GM08714 (cell line): ENCODE data around the gene USP38.
"Not testable (repeated sequence)": the region's sequence is repeated elsewhere in the genome, so short reads cannot be mapped to it uniquely, and the experiment has no call there.

Experiments used
- H3K4me3 ChIP-seq: fragments of 200-500 bp; sonication (Bioruptor generic); 2 replicates; pipeline ENCODE4 v1.5.1; 2014; ENCODE audit warnings: mild to moderate bottlenecking, low read length, inconsistent platforms
- ZNF274 ChIP-seq: IDR thresholded peaks from 2 replicates; pipeline ENCODE4 v1.6.1; 2012; ENCODE audit warnings: mild to moderate bottlenecking, low read depth, low read length

USP38 gene, protein sequence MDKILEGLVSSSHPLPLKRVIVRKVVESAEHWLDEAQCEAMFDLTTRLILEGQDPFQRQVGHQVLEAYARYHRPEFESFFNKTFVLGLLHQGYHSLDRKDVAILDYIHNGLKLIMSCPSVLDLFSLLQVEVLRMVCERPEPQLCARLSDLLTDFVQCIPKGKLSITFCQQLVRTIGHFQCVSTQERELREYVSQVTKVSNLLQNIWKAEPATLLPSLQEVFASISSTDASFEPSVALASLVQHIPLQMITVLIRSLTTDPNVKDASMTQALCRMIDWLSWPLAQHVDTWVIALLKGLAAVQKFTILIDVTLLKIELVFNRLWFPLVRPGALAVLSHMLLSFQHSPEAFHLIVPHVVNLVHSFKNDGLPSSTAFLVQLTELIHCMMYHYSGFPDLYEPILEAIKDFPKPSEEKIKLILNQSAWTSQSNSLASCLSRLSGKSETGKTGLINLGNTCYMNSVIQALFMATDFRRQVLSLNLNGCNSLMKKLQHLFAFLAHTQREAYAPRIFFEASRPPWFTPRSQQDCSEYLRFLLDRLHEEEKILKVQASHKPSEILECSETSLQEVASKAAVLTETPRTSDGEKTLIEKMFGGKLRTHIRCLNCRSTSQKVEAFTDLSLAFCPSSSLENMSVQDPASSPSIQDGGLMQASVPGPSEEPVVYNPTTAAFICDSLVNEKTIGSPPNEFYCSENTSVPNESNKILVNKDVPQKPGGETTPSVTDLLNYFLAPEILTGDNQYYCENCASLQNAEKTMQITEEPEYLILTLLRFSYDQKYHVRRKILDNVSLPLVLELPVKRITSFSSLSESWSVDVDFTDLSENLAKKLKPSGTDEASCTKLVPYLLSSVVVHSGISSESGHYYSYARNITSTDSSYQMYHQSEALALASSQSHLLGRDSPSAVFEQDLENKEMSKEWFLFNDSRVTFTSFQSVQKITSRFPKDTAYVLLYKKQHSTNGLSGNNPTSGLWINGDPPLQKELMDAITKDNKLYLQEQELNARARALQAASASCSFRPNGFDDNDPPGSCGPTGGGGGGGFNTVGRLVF

DNA sequence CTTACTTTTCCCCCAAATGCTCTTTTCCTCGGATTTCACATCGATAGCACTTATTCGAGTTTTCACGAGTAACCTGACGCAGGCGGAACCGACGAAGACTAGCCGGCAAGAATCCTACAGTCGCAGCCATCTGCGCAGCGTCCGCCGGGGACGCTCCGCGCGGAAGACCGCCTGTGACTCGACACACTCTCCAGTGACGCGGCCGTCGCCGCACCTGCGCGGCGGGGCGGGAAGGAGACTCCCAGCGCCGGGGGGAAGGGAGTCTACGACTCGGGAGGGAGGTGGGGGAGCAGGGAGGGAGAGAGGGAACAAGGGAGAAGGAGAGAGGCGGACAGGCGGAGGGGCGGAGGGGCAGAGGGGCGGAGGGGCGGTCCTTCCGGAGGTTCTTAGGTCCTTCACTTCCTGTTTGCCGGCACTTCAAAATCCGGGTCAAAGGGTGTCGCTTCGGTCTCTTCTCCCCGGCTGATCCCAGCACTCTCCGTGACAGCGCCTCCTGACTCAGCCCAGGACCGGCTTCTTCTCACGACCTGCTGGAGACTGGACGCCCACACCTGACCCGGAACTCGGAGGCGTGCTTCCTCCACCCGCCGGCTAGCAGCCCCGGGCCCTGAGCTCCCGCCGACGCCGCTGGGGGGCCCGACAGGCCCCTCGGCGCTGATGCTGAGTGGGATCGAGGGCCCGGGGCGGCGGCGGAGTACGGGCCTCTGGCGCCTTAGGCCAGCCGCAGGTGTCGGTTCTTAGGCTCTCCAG is at the start of gene USP38:
Gene USP38 (plus strand): TSS at position 415 of the 750 bp plus-strand sequence. CDS start 534 bp downstream, outside the sequence.
- H3K4me3 ChIP-seq: peak within 1 kb of the TSS; percentile 92
- TF ChIP-seq ZNF274: no peak

DNA sequence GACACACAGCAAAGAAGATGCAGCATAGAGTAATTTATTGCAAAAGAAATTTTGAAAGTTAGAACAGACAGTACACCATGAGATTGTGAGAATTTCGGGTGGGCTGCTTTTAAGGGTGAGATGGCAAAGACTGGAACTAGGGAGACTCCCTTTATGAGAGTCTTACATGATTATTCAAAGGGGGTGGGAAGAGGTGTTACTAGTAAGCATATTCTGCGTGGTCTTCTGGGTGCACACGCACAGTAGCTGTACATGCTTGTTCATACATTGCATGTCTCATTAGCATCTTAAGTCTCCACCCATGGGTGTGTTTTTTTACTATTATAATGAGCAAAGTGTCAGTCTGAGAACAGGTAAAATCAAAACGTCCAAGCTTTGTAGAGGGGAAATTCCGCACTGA is 49.4 kb upstream of the USP38 start:
- TF ChIP-seq ZNF274: no peak

DNA sequence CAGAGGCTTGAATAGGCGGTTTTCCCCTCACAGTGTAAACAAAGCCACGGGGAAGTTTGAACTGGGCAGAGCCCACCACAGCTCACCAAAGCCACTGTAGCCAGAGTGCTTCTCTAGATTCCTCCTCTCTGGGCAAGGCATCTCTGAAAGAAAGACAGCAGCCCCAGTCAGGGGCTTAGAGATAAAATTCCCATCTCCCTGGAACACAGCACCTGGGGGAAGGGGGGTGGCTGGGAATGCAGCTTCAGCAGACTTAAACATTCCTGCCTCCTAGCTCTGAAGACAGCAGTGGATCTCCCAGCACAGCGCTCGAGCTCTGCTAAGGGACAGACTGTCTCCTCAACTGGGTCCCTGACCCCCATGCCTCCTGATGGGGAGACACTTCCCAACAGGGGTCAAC is 44.0 kb upstream of the USP38 start:
- TF ChIP-seq ZNF274: no peak
- H3K4me3 ChIP-seq: no peak overlapping the region

More for the DNA sequence above, 49.4 kb upstream of the USP38 start:
- H3K4me3 ChIP-seq: no peak overlapping the region

DNA sequence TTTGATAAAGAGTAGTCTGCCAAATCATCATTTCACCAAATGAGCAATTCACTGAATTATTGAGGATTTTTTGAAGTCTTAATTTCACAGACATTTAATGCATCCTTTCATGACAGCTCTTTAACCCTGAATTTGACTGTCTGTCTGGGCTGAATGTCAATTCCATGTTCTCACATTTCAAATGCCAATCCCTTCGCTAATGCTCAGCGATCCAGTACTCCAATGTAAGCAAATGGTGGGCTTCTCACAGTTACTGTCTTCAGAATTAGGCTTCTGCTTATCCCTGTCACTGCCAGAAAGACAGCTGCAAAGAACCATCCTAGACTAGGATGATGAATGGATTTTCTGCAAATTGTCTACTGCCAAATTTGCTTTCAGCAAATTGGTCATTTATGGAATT is 36.2 kb upstream of the USP38 start:
- no peak overlapping the region for H3K4me3 ChIP-seq
- TF ChIP-seq ZNF274: no peak

DNA sequence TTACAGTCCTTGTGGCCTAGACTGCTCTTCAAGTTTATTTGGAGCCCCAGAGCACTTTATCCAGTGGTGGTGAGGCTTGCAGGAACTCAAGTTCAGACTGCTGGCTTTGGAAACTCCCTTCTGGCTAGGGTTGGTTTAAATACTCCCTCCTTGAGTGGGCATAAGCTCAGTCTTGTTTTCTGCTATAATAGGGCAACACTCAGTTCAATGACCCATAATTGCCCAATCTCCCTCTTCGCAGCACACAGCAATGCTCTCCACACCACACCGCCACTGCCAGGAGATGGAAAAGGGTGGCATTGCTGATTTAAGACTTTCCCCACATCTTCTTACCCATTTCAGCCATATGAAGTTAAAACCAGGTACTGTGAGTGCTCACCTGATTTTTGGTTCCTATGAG is 27.9 kb upstream of the USP38 start:
- no peak for TF ChIP-seq ZNF274
- no peak overlapping the region for H3K4me3 ChIP-seq

DNA sequence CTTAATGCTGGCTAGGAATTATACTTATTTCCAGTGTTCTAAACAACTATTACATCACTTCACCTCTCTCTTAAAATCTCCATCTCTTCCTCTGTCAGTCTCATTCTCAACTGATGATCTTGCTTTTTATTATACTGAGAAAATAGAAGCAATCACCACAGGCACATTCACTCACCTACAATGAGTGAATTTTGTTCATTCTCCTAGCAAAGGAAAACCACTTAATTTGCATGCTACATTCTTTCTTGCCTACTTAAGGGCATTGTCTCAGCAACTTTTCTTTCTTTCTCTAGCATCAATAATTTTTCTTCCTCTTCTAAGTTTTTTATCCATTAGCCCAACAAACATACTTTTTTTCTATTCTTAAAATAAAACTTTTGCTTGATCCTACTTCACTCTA is 21.1 kb upstream of the USP38 start:
- H3K4me3 ChIP-seq: no peak overlapping the region
- no peak for TF ChIP-seq ZNF274

DNA sequence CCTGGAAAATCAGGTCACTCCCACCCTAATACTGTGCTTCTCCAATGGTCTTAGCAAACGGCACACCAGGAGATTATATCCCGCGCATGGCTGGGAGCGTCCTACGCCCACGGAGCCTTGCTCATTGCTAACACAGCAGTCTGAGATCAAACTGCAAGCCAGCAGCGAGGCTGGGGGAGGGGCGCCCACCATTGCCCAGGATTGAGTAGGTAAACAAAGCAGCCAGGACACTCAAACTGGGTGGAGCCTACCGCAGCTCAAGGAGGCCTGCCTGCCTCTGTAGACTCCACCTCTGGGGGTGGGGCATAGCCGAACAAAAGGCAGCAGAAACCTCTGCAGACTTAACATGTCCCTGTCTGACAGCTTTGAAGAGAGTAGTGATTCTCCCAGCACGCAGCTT is 18.0 kb upstream of the USP38 start:
- not testable (repeated sequence) for H3K4me3 ChIP-seq

DNA sequence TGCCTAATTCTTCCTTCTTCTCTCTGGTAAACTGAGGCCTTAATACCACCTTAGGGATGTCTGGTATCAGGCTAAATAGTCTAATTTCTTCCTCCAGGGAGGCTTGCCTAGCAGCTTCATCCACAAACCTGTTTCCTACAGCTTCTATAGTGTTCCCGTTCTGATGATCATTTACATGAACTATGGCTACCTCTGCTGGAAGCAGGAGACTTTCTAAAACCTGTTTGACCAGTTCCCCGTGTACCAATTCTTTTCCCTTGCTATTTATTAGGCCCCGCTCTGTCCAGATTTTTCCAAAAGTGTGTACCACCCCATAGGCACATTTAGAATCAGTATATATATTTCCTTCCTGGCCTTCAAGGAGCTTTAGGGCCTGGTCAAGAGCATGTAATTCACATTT is 5.8 kb upstream of the USP38 start:
- TF ChIP-seq ZNF274: no peak
- no peak overlapping the region for H3K4me3 ChIP-seq

DNA sequence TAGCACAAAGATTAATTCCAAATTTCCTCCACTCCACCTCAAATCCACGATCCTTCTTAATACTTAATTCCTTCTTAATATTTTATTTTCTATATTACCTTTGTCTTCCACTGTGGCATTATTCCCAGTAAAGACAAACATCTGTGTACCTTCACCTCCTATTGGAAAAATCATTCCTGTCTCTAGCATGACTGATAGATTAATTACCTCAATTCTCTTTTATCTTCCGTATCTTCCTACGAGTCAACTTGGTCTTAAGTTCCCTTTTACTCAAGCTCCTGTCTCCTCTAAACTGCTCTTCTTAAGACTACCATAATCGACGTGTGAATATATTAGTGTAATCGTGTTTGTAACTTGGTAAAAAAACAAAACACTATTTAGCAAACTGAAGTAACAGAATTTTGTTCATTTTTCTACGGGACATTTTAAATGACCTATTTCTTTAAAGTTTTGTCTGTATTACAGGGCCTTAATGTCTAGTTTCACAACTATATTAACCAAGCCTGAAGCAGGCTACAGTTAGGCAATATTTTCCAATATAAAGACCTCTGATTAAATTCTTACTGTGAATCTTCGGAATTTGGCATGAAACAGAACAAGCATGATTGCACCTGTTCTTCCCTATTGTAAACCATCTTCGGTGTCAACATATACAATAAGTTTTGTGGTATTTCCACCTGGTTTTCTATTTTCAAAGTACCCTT is 1.1 kb upstream of the USP38 start:
- H3K4me3 ChIP-seq: peak overlapping the region; percentile 92
- no peak for TF ChIP-seq ZNF274

DNA sequence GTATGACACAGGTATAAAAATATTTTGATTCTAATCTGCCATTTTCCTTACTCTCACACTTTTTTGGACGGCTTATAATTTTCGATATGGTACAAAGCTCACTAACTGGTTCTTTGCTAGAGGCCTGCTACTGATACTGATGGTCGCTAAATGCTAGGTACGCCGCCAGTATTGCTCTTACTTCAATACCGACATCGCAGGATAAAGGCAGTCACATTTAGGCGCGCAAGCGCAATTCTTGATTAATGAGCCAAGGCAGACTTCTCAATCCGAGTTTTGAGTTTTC is 557 bp upstream of the USP38 start:
- TF ChIP-seq ZNF274: no peak
- H3K4me3 ChIP-seq: peak overlapping the region; percentile 92

DNA sequence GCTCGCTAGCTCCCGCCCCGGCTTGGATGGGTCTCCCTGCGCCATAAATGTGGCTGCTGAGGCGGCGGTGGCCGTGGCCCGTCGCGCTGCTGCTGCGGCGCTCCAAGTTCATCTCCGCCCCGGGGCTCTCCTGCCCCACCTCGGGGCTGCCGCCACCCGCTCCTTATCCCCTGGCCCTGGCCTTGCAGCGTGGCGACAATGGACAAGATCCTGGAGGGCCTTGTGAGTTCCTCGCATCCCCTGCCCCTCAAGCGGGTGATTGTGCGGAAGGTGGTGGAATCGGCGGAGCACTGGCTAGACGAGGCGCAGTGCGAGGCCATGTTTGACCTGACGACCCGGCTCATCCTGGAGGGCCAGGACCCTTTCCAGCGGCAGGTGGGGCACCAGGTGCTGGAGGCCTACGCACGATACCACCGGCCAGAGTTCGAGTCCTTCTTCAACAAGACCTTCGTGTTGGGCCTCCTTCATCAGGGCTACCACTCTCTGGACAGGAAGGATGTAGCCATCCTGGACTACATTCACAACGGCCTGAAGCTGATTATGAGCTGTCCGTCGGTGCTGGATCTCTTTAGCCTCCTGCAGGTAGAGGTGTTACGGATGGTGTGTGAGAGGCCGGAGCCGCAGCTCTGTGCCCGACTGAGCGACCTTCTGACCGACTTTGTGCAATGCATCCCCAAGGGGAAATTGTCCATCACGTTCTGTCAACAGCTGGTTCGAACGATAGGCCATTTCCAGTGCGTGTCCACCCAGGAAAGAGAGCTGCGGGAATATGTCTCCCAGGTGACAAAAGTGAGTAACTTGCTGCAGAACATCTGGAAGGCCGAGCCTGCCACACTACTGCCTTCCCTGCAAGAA is 763 bp downstream of the USP38 start:
- no peak for TF ChIP-seq ZNF274
- peak overlapping the region; percentile 87 for H3K4me3 ChIP-seq

DNA sequence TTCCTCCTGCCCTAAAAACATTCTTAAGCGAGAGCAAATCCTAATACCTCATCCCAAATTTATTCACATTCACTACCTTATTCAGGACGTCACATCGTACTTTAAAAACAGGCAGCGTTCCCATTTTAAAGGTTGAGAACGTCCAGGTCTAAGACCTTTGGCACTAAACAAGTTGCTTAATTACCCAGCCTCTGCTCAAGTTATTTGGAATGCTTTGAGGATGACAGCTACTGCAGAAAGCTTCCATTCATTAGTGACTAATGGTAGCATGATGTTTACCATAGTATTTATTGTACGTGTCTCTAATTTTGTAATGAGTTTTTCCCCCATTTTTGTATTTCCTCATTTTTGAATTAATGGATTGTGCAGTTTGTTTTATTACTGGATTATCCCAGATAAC is 1.5 kb downstream of the USP38 start:
- H3K4me3 ChIP-seq: peak overlapping the region; percentile 87
- TF ChIP-seq ZNF274: no peak

DNA sequence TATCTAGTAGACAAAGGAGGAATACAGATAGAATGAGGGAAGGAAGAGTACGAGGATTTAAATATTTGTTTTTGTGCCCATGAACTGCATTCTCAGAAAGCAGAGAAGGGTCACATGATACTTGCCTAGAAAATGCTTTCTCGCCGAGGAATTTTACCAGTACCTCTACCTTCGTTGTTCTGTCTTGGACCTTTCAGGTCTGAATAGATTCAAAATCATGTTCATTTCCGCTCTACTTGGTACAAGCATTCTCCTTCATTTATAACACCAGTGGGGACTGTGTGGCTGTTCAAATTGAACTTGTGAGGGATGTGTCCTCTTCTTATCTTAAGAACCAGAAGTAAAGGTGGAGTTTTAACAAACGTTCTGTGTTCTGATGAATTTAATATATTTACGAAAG is 1.9 kb downstream of the USP38 start:
- peak overlapping the region; percentile 87 for H3K4me3 ChIP-seq
- TF ChIP-seq ZNF274: no peak
